Gastrocnemius medialis (tissue), 4 donors: Measurements from ENCODE around the gene YIF1B.

Source experiments
- CTCF ChIP-seq, 5 experiments: fragments of 450-650 bp in 3 of 5; fragments of 200-600 bp in 2 of 5; sonication (generic) in 2 of 5; IDR thresholded peaks in 4 of 5; conservative IDR thresholded peaks in 1 of 5; 1 replicate in 4 of 5; 2 replicates in 1 of 5; pipeline ENCODE4 v1.5.1; 2016 to 2019; ENCODE audit warnings: antibody characterized with exemption in 5 of 5, mild to moderate bottlenecking in 3 of 5, moderate library complexity in 3 of 5
- POLR2A ChIP-seq, 2 donors: fragments of 450-650 bp; IDR thresholded peaks; one replicate each; pipeline ENCODE4 v1.6.1; 2017; ENCODE audit warnings: antibody characterized with exemption in 2 of 2, mild to moderate bottlenecking in 2 of 2, moderate library complexity in 2 of 2

GRCh38 chr19:38293281-38293680 is 22.5 kb downstream of the YIF1B start:
- TF ChIP-seq POLR2A (IDR thresholded peaks at IDR 0.05) (no peak), CTCF (IDR thresholded peaks at IDR 0.05 in 4 of 5, conservative IDR thresholded peaks at IDR 0.05 in 1 of 5) (no peak)
